Stimulated activated CD8-positive, alpha-beta memory T cell treated with anti-CD3 and anti-CD28 coated beads, Interleukin-12 subunit alpha, Interleukin-12 subunit beta, amount 100 ng/mL, for 4 hours (primary cell): Measurements from ENCODE around the gene CANX.
A peak's percentile ranks its signal among the peaks of the same experiment; 100 is the strongest.
"Not testable (repeated sequence)": the region's sequence is repeated elsewhere in the genome, so short reads cannot be mapped to it uniquely, and the experiment has no call there.

Experiments used
- DNase-seq: peaks from one replicate; pipeline ENCODE4 v3.0.0-alpha.2; 2020; ENCODE audit warnings: low read depth

CANX gene

DNA sequence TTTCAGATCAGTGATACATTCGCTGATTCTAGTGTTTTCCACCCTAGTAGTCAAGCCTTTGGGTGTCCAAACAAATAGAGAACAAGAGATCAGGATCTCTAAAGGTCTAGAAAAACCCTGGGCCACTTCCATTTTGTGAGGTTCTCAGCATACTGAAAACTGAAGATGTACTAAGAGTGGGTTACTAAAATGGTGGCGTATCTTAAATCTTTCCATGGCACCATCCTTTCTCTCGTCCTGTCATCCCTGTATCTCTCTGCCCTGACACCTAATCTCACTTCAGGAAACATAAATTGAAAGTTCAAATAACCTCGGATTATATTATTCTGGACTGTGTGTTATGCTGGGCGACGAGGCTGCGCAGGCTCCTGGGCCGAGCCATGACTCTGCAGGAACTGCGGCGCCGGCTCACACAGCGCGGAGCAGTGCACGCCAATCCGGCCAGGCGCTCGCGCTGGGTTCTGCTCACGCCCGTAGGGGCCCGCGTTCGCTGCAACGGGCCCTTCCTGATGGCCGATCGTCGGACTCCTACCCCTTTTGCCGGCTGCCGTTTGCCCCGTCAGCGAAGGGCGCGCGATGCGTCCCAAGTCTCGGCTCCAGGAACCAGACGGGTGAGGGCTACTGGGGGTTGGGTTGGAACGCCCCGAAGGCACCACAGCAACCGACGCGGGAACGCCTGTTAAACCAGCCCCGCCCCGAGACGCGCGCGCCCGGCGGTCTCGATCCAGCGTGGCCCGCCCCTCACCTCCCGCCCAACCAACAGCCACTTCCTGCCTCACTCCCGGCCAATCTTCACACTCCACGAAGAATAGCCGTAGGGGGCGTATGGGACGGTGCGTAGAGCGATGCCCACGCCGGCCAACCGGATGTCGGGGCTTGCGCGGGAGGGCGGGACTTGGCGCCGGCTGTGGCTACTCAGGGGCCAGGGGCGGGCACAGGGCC lies 503 bp upstream of the CANX start:
- DNase-seq, result peak; percentile 98

- no peak for DNase-seq
These were observed 960 bp downstream of the CANX start for GRCh38 chr5:179699616-179700237.

DNA sequence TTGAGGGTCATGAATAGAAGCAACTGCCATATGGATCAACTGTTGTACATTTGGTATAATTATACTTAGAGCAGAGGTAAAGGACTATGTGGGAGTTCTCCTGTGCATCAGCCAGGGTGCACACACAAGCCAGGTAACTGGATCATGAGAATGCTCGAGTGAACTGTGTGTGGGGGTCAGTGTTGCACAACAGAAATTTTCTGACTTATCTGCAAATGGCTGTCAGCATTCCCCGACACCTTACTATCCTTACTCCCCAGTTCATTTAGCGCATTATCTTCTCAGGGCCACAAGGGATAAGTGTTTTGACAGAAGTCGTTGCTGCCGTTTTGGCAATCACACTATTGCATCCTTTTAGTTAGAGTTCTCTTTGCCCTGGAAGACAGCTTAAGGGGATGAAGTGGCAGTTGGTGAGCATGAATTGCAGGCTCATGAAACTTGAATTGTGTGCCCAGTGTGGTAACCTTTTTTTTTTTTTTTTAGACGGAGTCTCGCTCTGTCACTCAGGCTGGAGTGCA lies 1.7 kb downstream of the CANX start:
- no peak for DNase-seq

- DNase-seq, result no peak
These were observed 17.5 kb downstream of the CANX start for GRCh38 chr5:179716286-179716685.

DNA sequence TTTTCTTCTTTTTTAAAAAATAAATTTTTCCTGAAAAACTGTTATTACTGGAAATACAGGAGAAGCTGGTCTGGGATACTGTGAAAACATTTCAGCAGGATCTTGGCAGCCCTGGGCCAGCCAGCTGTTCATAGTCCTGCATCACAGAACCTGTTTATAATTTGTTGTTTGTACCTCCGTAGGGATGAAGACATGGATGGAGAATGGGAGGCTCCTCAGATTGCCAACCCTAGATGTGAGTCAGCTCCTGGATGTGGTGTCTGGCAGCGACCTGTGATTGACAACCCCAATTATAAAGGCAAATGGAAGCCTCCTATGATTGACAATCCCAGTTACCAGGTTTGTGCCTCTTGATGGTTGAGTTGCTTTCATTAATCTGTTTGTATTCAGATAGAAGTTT lies 21.5 kb downstream of the CANX start:
- DNase-seq, result no peak

DNA sequence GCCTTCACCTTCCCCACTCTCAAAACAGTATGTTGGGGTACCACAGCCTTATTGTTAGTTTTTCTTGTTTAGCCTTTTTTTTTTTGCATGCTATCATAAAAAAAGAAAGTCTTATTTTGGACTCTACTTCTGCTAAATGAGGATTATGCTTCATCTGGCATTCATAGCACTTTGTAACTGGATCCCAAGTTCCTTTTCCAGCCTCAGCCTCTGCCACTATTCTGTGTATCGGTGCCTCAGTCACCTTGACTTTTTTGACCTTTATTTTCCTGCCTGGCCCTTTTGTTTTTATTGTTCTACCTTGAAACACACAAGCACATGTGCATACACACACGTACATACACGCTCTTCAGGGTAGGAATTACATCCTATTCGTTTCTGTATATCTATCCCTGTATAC lies 25.4 kb downstream of the CANX start:
- DNase-seq, result no peak

DNA sequence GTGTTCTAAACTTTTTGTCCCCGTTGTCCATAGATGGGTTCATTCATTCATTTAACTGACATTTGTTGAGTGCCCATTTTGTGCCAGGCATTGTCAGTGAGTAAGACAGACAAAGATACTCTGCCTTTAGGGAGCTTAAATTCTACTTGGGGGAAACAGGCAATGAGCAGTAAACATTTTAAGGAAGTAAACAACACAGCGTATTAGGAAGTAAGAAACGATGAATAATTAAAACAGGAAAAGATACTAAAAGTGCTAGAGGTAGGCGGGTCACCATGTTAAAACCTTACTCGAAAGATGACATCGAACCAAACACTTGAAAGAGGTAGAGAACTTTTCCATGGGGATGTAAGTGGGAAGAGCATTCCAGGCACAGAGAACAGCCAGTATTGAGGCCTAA lies 28.3 kb downstream of the CANX start:
- DNase-seq, result no peak

DNA sequence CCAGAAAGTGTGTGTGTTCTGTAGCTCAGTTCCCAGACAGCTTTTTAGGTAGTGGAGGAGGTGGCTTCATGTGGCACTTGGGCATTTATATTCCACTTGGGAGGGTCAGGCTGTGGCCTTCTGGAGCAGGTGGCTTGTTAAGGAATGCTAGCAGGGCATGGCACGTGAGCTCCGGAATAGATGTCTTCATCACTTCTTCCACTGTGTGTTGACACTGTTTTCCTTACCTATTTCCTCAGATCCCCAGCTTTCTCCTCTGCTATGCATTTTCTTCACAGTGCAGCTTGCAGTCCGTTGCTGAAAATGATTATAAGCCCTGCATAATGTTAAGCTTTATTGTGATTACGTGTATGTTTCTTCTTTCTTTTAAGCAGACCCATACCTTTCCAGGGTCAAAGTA lies 30.5 kb downstream of the CANX start:
- no peak for DNase-seq

DNA sequence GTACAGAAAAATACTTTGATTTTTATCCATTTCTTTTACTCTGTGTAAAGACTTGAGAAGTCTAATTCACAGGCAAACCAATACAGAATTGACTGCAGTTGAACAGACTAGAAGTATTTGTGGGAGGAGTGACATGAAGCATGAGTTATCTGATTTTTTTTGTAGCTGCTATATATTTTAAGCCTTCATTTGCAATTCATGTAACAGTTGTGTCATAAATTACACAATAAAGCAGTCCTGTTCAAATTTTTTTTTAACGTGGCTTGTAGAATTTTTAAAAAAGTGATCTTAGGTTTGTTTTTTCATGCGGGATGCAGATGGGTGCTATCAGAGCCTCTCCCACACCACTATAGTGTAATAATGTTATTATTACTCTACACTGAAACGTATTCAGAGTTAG lies 31.0 kb downstream of the CANX start:
- DNase-seq, result no peak

DNA sequence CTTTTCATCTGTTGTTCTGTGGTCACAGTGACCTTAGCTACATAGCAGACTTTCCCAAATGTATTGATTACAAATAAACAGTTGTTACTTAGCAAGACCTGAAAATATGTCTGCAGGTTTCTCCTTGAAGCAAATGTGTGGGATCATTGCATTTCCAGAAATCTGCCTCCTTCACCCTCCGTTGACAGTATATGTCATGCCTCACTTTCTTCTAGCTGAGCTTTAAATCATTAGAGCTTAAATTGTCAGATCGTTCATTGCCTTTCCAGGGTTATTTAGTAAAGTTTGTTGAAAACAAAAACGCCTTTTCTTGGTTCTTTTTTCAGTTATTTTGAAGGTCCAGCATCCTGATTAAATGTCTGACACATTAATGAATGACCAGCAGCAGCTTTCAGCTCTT lies 31.6 kb downstream of the CANX start:
- DNase-seq, result no peak

DNA sequence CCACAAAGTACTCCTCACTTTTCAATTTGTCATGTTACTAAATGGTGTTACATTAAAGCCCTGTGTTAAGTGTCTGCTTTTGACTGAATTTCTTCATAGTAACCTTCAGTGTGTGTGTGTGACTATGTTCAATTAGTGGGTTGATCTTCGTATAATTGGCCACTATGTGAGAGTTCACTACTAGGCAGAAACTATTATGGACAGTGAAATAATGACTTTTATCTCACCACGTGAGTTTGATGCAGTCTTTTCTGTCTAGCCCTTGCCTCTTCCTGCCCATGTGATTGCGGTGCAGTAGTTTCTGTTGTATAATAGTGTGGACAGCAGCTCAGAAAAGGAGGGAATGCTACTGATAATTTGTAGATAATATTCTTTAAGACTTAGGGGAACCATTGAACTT lies 32.1 kb downstream of the CANX start:
- DNase-seq, result no peak

DNA sequence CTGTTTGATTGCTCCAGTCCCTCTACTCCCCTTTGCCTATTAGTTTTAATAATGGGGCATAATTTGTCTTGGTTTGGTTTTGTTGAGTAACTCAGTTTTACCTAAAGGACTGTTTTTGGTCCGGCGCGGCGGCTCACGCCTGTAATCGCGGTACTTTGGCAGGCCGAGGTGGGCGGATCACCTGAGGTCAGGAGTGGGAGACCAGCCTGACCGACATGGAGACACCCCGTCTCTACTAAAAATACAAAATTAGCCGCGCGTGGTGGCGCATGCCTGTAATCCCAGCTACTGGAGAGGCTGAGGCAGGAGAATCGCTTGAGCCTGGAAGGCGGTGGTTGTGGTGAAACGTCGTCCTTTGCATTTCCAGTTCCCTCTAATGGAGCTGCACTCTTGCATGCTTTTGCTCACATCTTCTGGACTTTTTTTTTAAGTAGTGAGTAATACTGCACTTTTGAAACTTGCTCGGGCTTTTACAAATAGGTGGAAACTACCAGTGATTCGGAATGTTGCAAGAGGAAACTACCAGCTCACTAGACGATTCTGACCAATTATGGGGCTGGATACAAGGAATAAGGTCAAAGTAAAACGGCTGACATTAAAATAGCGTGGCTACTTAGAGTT lies 33.1 kb downstream of the CANX start:
- DNase-seq, result peak; percentile 9

- peak; percentile 99 for DNase-seq
These were observed 33.7 kb downstream of the CANX start, which contains the start of gene MAML1 for GRCh38 chr5:179732412-179732917. MAML1 (plus strand) TSS chr5:179732822; CDS start chr5:179733113, 291 bp downstream.

- DNase-seq, result no peak
These were observed 34.4 kb downstream of the CANX start for GRCh38 chr5:179732918-179733771.

DNA sequence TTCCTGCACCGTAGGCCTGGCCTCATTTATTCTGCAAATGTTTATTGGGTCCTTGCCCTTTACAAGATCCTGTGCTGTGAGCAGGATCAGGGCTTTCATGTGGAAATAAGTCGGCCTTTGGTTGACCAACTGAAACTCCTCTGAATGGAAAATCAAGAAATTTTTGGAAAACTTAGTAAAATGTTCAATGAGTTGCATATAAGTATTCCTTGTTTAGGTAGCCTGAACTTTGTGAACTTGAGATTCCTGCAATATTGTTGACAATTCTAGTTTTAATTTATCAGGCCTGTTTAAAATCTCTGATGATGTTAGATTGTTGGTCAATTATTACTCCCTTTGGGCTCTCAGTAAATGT lies 35.0 kb downstream of the CANX start:
- DNase-seq, result no peak

DNA sequence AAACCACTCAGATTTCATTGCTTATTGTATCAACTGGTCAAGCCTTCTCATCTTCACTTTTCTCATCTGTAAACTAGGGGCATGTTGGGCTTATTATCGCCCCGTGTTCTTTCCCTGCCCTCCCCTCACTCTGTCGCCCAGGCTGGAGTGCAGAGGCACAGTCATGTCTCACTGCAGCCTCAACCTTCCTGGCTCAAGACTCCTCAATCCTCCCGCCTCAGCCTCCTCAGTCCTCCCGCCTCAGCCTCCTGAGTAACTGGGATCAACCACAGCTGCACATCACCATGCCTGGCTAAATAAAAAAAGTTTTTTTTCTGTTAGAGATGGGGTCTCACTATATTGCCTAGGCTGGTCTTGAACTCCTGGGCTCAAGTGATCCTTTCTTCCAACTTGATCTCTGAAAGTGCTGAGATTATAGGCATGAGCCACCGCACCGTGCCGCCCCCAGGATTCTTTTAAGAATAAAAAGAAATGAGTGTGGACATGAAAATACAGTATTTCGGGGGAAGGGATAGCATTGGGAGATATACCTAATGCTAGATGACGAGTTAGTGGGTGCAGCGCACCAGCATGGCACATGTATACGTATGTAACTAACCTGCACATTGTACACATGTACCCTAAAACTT lies 35.9 kb downstream of the CANX start:
- no peak for DNase-seq

DNA sequence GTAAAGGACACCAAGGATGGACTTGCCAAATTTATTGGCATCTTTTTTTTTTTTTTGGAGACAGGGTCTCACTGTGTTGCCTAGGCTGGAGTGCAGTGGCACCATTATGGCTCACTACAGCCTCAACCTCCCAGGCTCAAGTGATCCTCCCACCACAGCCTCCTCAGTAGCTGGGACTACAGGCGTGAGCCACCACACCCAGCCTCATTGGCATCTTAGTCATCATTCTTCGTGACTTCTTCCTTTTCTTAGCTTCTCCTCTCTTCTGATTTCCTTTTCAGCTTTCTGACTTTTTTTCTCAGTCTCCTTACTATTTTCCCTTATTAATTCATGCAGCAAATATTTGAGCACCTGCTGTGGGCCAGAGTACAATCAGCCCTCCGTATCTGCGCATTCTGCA lies 40.0 kb downstream of the CANX start:
- DNase-seq, result no peak

- DNase-seq, result not testable (repeated sequence)
These were observed 45.3 kb downstream of the CANX start for GRCh38 chr5:179744106-179744505.

- no peak for DNase-seq
These were observed 48.1 kb downstream of the CANX start for GRCh38 chr5:179746872-179747271.

DNA sequence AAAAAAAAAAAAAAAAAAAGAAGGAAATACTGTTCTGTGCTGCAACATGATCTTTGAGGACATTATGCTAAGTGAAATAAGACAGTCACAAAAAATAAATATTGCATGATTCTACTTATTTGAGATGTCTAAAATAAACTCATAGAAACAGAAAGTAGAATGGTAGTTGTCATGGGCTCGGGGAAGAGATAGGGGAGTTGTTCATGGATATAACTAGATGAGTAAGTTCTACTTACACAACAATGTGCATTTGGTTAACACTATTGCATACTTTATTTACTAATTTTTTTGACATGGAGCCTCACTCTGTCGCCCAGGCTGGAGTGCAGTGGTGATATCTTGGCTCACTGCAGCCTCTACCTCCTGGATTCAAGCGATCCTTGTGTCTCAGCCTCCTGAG lies 49.0 kb downstream of the CANX start:
- DNase-seq, result no peak

DNA sequence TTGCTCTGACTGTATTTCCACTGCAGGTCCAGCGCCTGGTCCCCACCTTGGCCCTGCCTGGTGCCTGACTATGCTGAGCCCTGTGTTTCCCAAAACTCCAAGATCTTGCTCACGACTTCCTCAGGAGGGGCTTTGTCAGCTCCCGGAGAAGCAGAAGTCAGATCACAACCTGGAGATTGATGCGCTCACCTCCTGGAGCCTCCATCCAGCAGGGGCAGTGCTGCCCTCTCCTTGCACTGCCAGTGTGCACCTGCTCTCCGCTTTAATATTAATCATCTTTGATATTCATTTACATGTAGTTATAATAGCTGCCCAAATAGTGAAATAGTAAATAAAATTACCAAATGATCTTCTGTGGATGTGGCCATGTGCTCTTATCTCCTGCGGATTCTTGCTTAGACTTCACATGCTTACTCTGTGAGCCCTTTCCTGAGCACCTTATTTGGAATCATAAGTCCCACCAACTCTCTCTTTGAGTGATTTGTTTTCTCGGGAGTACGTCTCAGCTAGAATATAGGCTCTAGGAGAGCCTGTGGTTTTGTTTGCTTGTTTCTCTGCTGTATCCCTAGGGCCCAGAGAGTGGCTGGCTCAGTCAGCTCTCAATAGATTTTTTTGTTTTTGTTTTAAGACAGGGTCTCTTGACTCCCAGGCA lies 51.2 kb downstream of the CANX start:
- DNase-seq, result no peak
